GM20431 (cell line): ENCODE results near the gene MYO10.

Experiments
- in situ Hi-C: fragments of 300-500 bp; cut with MseI, MboI; formaldehyde crosslinking; loops from one replicate; pipeline ENCODE4 v1.15.0; 2020; ENCODE audit warnings: low sequenced_read_pairs; ENCODE audit not compliant: unreplicated experiment

The MYO10 gene

GRCh38 chr5:16944816-16945562 is 8.9 kb upstream of the MYO10 start:
- in situ Hi-C loops, result no loop called here

- in situ Hi-C loops, result no loop called here
Observed at GRCh38 chr5:16943846-16944678, 8.0 kb upstream of the MYO10 start.

- in situ Hi-C loops, result no loop called here
Observed at GRCh38 chr5:16937503-16938161, 1.5 kb upstream of the MYO10 start.

- in situ Hi-C loops, result no loop called here
Observed at GRCh38 chr5:16936989-16937438, 926 bp upstream of the MYO10 start.

GRCh38 chr5:16935231-16936149 is 598 bp downstream of the MYO10 start:
- in situ Hi-C loops, result no loop called here

- in situ Hi-C loops, result no loop called here
Observed at GRCh38 chr5:16934677-16935153, 1.4 kb downstream of the MYO10 start.

GRCh38 chr5:16934123-16934522 is 2.0 kb downstream of the MYO10 start:
- in situ Hi-C loops, result no loop called here

GRCh38 chr5:16933337-16933736 is 2.8 kb downstream of the MYO10 start:
- in situ Hi-C loops, result no loop called here

GRCh38 chr5:16932401-16932800 is 3.7 kb downstream of the MYO10 start:
- in situ Hi-C loops, result no loop called here

- in situ Hi-C loops, result no loop called here
Observed at GRCh38 chr5:16931334-16932110, 4.6 kb downstream of the MYO10 start.

GRCh38 chr5:16930496-16930895 is 5.6 kb downstream of the MYO10 start:
- in situ Hi-C loops, result no loop called here

GRCh38 chr5:16929831-16930230 is 6.3 kb downstream of the MYO10 start:
- in situ Hi-C loops, result no loop called here

GRCh38 chr5:16929347-16929746 is 6.7 kb downstream of the MYO10 start:
- in situ Hi-C loops, result no loop called here

GRCh38 chr5:16927613-16928012 is 8.5 kb downstream of the MYO10 start:
- in situ Hi-C loops, result no loop called here

GRCh38 chr5:16926417-16926816 is 9.7 kb downstream of the MYO10 start:
- in situ Hi-C loops, result no loop called here

GRCh38 chr5:16924206-16924605 is 11.9 kb downstream of the MYO10 start:
- in situ Hi-C loops, result no loop called here

- in situ Hi-C loops, result no loop called here
Observed at GRCh38 chr5:16922430-16922829, 13.7 kb downstream of the MYO10 start.

GRCh38 chr5:16921211-16921610 is 14.9 kb downstream of the MYO10 start:
- in situ Hi-C loops, result no loop called here
